NCI-H2196 treated with DMSO at 0.1 percent for 48 hours (cell line): Measurements from ENCODE around the gene PCBP3.
A peak's percentile ranks its signal among the peaks of the same experiment; 100 is the strongest.
"Not testable (repeated sequence)": the region's sequence is repeated elsewhere in the genome, so short reads cannot be mapped to it uniquely, and the experiment has no call there.

Experiments used
- DNase-seq: peaks from one replicate; lab custom pipeline; 2025; ENCODE audit not compliant: unreplicated experiment; lab: John Stamatoyannopoulos, UW

Gene PCBP3

GRCh38 chr21:45954921-45955320 is 311.4 kb downstream of the PCBP3 start:
- no peak for DNase-seq

DNA sequence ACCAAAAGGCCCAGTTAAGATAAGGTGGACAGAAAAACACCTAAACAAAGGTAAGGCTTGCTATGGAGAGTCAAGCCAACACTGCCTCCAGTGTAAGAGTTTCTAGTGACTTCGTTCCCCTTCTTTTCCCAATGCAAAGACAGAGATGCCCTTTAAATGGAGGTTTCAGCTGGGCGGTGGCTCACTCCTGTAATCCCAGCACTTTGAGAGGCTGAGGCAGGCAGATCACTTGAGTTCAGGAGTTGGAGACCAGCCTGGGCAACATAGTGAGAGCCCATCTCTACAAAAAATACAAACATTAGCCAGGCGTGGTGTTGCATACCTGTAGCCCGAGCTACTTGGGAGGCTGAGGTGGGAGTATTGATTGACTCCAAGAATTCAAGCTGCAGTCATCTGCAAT is 314.0 kb downstream of the PCBP3 start:
- no peak for DNase-seq

DNA sequence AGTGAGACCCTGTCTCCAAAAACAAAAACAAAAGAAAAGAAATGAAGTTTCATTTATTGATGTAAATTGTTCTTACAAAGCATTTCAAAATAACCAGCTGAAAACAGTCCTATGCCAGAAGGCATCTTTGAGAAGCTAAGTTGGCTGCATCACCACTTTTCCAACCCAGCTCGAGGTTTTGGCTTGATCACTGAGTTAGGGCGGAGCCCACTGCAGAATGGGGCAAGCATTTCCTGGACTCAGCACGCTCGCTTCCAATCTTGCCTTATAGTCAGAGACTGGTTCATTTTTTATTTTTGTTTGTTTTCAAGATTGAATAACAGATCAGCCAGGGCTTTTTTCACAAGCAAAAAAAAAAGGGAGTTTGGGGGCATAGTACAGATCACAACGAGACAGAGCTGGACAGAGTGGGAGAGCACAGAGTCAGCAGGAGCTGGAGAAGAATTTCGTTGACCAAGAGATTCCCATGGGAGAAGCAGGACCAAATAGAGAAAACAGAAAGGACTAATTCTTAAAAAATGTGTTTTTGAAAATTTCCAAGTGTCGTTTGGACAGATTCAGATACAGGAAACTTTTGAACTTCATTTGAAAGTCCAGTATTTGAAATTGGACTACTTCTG is 314.6 kb downstream of the PCBP3 start:
- no peak for DNase-seq

- DNase-seq: no peak
Observed at GRCh38 chr21:45959182-45959581, 315.7 kb downstream of the PCBP3 start.

DNA sequence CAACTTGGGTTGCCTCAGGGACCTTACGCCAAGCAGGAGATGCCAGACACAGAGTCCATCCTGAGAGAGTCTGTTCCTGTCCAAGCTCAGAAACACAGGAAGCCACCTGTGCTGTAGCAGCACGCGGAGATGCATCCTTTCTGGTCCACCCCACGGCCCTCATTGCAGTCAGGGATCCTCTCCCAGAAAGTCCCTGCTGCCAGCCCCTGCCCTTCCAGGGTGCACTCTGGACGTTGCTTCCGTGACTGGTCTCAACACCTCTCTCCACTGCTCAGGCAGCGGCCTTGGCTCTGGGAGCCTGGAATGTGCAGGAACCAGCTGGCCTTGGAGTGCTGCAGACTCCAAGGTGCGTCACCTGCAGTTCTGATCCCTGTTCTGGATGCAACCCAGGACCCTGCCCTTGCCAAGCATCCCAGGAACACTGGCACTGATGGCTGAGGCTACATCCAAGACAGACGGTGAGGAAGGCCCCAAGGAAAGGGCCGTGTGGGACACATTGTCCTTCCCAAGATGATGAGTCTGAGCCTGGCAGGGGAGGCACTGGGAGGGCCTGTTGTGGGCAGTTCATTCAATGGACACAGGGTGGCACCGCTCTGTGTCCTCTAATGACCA is 316.4 kb downstream of the PCBP3 start:
- no peak for DNase-seq

DNA sequence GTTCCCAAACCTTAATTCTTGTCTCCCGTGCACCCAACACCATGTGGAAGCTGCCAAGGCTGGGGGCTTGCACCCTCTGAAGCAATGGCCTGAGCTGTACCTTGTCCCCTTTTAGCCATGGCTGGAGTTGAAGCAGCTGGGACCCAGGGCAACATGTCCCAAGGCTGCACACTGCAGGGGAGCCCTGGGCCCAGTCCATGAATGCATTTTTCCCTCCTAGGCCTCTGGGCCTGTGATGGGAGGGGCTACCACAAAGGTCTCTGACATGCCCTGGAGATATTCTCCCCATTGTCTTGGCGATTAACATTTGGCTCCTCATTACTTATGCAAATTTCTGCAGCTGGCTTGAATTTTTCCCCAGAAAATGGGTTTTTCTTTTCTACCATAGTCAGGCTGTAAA is 317.9 kb downstream of the PCBP3 start:
- DNase-seq: not testable (repeated sequence)

- DNase-seq: no peak
Observed at GRCh38 chr21:45962531-45963231, 319.2 kb downstream of the PCBP3 start.

DNA sequence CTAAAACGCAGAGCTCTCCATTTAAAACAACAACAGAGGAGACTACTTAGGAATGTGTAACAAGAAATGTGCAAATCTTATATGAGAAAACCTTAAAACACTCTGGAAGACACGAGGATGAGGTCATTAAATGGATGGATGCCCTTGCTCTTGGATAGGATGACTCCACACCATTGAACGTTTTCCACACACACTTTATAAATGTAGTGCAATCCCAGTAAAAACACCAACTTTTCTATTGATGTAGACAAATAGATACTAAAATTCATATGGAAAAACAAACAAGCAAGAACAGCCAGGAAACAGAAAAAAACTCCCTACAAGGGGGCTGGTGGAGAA is 319.7 kb downstream of the PCBP3 start:
- no peak for DNase-seq

- no peak for DNase-seq
Observed at GRCh38 chr21:45964649-45965048, 321.1 kb downstream of the PCBP3 start.

DNA sequence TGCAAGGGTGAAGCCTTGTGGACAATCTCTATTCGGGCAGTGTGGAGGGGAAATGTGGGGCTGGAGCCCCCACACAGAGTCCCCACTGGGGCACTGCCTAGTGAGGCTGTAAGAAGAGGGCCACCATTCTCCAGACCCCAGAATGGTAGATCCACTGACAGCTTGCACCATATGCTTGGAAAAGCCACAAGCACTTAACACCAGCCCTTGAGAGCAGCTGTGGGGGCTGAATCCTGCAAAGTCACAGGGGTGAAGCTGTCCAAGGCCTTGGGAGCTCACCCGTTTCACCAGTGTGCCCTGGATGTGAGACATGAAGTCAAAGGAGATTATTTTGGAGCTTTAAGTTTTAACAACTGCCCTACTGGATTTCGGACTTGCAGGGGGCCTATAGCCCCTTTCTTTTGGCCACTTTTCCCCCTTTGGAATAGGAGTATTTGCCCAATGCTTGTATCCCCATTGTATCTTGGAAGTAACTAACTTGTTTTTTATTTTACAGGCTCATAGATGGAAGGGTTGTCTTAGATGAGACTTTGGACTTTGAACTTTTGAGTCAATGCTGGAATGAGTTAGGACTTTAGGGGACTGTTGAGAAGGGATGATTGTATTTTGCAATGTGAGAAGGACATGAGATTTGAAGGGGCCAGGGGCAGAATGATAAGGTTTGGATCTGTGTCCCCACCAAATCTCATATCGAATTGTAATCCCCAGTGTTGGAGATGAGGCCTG is 321.7 kb downstream of the PCBP3 start:
- DNase-seq: no peak

- DNase-seq: no peak
Observed at GRCh38 chr21:45966791-45967394, 323.4 kb downstream of the PCBP3 start.

DNA sequence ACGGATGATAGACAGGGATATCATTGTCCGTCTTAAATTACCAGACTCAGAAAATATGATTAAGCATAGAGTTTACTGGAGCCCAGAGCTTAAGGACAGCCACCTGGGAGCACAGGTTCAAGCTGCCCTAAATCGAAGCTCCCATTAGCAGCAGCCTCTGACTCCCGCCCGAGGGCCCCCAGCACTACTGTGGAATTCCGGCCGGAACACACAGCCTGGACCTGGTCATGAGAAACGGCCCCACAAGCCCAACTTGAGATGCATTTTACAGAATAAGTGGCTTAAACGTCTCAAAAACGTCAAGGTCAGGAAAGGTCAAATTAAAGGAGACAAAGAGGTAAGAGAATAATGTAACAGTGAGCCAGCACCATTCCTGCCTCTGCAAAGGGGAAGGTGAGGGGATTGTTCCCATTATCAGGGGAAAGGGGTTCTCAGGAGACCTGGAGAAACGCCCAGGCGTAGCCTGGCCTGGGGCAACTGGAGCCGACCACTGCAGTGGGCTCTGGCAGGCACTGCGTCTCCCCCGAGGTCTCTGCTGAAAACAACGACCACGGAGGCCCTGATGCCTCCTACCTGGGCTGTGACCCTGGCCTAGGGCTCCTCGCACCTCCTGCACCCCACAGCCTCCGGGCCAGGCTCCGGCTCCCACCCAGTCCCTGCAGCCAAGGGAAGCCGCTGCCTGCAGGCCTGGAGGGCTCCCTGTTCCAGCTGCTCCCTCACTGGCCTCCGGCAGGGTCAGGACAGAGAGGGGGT is 326.6 kb downstream of the PCBP3 start:
- DNase-seq: no peak

- DNase-seq: peak; percentile 11
Observed at GRCh38 chr21:45970674-45971615, 327.4 kb downstream of the PCBP3 start.

DNA sequence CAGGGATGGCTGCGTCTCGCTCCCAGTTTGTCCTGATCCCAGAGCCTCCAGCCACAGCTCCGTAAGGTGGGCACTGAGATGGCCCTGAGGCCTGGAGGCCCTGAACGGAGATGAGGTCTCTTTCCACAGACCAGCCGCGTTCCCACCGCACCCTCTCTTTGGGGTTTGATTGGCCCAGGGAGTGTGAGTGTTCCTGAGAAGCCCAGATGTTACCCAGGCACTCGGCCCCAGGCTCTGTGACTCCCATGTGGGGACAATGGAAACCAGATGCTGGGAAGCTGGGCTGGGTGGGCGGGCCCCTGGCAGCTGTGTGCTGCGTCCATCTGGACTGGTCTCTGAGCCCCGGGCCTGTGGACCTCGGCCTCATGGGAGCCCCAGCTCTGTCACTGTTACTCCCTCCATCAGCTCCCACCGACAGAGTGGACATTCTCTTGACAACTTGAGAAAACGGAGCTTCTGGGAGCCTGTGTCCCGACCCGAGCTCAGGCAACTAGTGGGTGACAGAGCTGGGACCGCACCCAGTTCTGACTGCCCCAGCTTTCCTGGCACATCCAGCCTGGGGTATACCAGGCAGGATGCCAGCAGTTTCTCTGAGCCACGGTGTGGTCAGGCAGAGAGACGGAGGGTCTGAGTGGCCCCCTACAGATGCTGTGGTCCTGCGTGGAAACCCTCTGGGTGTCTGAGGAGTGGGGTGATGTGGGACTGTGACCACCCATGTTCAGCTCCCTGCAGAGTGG is 328.3 kb downstream of the PCBP3 start:
- no peak for DNase-seq

- no peak for DNase-seq
Observed at GRCh38 chr21:45972353-45972715, 328.8 kb downstream of the PCBP3 start.

GRCh38 chr21:45972716-45973474 is 329.4 kb downstream of the PCBP3 start:
- DNase-seq: no peak

DNA sequence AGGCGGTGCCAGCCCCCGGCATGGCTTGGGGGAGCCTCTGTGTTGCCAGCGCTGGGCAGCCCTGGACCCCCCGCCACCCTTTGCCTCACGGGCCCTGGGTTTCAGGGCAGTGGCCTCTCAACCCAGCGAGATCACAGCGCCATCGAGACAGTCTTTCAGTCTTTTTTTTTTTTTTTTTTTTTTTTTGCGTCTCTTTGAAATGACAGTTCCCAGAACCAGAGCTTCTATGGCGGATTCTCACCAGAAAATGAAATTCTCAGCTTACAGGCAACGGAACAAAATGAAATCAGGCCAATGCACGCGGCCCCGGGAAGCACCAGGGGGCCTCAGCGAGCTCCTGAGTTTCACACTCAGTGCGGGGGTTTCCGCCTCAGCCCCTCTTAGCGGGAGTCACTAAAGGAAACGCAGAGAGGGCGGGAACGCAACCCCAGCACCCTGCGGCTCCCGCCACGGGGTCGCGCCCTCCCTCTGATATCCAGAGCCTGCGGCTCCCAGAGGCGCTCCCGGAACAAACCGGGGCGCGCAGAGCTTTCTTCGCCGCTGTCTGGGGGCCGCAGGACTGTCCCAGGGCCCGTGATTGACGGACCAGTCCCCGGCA is 330.0 kb downstream of the PCBP3 start:
- DNase-seq: peak; percentile 54
